T-helper 2 cell (primary cell): ENCODE results near the gene PRSS33.

Experiments
- DNase-seq, 5 experiments: peaks; one replicate each; pipeline versions ENCODE4 v3.0.0 to v3.0.0-alpha.2; 2012 to 2022
- total RNA-seq, 2 donors: gene quantifications; one replicate each; lab custom pipeline; 2026; lab: John Stamatoyannopoulos, UW

Gene PRSS33, protein sequence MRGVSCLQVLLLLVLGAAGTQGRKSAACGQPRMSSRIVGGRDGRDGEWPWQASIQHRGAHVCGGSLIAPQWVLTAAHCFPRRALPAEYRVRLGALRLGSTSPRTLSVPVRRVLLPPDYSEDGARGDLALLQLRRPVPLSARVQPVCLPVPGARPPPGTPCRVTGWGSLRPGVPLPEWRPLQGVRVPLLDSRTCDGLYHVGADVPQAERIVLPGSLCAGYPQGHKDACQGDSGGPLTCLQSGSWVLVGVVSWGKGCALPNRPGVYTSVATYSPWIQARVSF
- 0 reads per million in 2 donors for total RNA-seq

DNA sequence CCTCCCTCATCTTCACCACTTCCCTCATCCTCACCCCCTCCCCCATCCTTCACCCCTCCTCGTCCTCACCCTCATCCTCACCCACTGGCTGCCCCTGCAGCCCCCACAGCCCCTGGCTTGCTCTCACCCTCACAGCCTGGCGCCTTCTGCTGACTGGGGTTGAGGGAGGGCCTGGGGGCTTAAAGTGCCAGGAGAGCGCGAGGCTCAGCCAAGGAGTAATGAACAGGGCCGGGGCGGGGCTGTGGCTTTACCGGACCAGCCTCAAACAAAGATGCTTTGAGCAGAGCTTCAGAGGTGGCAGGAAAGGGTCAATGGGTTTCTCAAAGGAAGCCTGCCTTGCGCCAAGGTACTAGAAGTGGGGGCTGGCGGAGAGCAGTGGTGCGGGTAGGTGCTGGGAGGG, at the start of gene PRSS33:
PRSS33 (minus strand) TSS at position 155 of the 400 bp plus-strand sequence. CDS start 1,013 bp downstream, outside the sequence.
- DNase-seq = no peak

DNA sequence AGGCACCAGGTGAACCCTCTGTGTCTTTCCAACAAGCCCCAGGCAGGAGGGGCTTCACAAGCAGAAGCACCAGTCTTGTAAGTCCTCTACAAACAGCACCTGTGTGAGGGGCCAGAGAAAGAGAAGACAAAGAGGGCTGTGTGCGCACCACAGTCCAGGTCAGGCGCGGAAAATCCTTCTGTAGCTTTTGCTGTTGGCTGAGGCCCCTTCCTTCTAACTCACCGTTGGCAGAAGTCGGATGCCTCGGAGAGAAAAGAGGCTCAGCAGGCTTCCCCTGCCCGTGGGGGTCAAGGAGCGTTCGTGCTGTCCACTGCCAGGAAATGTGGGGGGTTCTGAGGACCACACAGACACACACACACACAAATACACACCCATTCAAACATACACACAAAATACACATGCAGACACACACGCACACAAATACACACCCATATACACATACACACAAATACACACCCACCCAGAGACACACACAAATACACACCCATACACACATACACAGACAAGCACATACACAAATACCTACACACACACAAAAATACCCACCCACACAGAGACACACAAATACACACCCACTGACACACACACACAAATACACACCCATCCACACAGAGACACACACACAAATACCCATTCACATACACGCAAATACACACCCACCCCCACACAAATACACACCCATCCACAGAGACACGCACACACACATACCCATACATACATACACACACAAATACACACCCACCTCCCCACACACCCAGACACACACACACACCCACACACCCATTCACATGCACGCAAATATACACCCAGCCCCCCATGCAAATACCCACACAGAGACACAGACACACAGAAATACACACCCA, 49.5 kb upstream of the PRSS33 start:
- DNase-seq = no peak

DNA sequence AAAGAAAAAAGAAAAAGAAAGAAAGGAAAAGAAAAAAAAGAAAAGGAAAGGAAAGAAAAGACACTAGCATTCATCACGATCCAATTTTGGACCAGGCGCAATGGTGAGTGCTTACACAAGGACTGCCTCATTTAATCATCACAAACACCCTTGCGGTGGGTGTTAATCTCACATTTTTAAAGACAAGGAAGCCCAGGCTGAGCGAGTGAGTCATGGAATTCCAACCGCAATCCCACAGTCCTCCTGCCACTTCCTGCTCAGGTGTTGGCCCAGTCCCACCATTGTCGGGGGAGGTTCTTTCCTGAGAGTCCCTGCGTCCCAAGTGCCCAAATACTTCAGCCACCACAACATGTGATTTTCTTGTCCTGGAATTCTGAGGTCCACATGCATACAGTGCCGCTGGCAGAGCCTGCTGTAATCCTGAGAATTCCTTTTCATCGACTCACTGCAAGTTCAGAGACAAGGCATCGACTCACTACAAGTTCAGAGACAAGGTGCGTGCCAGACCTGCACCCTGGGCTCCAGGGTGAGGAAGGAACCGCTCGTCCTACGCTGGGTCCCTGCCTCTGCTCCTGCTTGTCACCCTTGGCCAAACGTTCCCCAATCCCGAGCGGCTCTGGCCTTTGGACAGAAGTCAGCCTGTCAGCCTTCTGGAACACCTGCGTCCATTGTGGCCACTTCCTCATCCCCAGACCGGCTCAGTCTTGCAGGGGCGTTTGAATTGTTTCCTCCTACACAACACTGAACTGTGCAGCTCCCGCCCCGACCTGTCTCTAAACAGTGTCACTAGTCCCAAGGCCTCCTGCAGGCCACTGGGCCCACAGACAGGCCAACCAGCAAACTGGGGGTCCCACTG, 48.5 kb upstream of the PRSS33 start:
- DNase-seq = no peak

DNA sequence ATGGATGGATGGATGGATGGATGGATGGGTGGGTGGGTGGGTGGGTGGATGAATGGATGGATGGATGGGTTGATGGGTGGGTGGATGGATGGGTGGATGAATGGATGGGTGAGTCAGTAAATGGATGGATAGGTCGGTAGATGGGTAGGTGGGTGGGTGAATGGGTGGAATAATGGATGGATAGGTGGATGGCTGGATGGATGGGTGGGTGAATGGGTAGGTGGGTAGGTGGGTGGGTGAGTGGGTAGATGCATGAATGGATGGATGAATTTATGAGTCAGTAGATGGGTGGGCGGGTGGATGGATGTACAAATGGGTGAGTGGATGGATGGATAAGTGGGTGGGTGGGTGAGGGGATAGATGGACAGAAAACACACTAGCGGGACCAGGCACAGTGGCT, 47.6 kb upstream of the PRSS33 start:
- DNase-seq = no peak

DNA sequence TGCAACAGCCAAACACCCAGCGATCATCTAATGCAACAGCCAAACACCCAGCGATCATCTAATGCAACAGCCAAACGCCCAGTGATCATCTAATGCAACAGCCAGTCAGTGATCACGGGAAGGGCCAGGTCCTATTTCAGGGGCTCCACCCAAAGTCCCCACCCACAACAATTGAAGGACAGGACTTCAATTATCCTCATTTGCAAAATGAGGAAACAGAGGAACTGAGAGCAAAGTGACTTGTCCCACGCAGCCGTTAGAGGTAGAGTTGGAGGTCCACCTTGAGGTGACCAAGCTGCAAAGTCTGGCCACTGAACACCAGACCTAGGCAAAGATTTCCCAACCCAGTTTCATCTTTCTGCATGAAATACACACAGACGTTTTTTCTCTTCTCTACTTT, 46.4 kb upstream of the PRSS33 start:
- no peak for DNase-seq

DNA sequence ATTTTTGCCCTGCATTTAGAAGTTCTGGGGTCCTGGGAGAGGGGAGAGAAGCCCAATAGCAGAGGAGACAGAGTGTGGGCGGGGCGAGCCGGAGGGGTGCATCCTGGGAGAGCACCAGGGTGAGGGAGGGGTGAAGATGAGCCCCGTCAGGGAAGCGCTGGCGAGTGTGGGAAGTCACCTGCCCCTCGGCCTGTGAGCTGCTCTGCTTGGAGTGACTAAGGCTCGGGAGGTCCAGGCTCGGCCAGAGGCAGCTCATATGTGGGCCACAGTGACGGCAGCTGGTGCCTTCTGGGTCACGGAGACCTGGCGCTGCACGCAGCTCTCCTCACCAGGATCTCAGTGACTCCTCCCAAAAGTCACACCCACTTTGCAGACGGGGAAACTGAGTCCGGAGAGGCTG, 43.8 kb upstream of the PRSS33 start:
- DNase-seq = no peak

DNA sequence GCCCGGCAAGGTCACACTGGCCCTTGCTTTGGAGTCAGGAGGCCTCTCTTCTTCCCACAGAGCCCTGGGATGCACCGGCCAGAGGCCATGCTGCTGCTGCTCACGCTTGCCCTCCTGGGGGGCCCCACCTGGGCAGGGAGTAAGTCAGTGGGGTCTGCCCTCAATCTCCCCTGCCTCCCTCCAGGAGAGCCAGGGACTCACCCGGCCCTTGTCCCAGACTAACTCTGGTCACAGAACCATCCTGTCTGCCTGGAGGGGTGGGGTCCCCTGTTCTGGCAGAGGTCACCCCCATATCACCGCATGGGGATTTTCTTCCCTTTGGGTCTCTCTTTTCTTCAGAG, 43.0 kb upstream of the PRSS33 start:
- DNase-seq = no peak

DNA sequence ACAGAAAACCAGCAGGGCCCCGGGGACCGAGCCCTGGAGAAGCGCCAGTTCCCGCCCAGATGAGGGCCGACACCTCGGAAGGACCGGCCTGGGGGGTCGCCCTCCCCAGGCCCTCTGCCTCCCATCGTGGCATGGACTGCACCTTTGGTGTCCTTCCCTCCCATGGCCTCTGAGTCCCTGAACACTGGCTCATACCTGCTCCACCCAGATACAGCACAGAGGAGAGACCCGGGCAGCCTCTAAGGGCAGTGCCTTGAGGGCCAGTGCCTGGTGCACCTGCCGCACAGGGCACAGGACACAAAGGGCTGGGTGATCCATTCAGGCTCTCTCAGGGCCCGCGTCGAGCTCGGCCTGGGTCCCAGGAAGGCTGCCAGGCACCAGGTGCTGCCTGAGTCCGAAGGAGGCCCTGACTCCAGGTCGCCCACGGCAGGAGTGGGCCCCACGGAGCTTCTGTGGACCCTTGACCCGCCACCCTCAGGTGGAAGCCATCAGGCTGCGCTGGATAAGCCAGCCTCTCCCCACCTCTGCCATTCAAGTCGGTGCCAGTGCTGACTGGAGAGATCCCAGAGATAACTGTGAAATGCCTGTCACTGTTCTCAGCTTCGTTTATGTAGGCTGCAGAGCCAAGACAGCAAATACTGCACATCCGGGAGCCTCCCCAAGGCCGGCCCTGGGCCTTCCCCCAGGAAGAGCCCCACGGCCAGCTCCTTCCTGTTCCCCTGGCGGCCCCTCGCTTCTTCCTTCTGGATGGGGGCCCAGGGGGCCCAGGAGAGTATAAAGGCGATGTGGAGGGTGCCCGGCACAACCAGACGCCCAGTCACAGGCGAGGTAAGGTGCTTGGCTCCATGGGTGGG, 42.4 kb upstream of the PRSS33 start, which contains the start of gene ZG16B:
ZG16B (plus strand) TSS at position 803 of the 854 bp plus-strand sequence. CDS start 139 bp downstream, outside the sequence.
- DNase-seq = peak in 1 of 5 experiments; percentile 26

DNA sequence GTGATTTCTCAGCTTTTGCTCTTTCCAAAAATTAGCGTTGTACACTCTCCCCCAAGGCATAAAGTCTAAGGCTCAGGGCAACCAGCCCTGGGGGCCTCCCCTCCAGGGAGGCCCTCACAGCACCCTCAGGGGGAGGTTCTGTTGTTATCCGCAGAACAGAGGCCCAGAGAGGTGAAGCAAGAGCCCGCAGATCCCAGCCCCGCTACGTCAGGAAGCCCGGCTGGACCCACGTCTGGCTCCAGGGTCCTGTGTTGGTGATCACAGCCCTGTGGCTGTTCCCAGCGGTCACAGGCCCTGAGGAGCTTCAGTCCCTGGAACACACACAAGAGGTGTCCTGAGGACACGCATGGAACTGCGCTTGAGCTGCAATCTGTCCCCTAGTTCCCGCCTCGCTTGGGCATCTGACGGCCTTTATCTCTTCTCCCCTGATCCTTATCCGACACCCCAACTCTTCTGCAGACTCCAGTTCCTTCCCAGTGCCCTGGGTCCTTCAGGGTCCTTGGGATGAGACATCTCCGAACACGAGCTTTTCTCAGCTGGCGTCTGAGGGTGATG, 41.6 kb upstream of the PRSS33 start:
- no peak for DNase-seq

DNA sequence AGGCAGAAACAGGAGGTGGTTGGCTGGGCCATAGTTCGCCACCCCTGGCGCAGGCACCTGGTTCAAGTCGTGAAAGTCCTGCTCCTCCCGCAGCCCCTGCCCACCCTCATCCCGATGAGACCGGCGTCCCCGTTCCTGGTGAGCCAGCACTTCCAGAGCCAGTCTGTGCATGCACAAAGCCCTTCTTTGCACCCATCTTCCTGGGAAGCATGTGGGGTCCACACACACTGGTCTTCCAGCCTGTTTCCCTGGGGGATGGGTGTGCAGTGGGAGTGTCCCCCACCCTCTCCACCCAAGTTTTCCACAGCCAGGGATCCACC, 41.1 kb upstream of the PRSS33 start:
- no peak for DNase-seq

DNA sequence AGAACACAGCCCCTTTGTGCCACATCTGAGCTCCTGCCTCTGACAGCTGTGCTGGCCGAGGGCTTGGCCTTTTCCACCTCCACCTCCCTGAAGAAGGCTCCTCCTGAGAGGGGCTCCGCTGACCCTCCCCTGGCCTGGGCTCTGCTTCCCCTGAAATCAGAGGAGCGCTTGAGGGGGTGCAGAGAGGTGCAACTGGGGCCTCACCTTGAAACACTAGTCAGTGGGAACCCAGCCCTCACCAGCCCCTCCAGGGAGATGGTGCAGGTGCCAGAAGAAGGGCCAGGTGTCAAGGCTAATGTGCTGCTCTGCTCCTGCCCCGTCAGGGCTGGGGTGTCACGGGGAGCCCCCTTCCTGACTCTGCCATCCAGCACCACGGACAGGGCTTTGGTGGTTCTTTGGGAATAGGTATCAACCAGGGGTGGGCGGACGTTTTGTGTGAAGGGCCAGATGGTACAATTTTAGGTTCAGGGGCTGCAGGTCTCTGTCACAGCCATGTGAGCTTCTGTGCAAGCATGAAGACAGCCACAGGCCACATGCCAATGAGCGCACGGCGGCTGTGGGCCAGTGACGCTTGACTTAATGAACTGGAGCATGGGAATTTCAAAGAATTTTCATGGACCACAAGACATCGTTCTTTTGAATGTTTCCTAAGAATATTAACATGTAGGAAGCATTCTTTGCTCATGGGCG, 40.6 kb upstream of the PRSS33 start:
- no peak for DNase-seq

DNA sequence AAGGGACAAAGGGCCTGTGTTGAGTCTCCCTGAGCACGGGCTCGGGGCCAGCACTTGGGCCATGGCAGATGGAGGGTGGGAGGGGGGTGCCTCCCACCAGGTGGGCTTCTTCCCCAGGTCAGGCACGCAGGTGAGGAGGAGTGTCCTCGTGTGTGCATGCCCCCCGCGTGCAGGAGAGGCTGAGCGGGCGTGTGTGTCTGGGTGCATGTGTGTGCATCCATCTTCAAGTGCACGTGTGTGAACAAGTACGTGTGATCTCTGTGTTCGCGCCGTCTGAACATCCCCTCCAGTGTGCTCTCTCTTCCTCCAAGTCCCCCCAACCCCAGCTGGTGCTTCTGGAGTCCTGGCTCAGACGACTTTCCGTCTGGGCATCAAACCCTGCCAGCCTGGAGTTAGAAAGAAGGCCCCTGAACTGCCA, 40.0 kb upstream of the PRSS33 start:
- DNase-seq = no peak

DNA sequence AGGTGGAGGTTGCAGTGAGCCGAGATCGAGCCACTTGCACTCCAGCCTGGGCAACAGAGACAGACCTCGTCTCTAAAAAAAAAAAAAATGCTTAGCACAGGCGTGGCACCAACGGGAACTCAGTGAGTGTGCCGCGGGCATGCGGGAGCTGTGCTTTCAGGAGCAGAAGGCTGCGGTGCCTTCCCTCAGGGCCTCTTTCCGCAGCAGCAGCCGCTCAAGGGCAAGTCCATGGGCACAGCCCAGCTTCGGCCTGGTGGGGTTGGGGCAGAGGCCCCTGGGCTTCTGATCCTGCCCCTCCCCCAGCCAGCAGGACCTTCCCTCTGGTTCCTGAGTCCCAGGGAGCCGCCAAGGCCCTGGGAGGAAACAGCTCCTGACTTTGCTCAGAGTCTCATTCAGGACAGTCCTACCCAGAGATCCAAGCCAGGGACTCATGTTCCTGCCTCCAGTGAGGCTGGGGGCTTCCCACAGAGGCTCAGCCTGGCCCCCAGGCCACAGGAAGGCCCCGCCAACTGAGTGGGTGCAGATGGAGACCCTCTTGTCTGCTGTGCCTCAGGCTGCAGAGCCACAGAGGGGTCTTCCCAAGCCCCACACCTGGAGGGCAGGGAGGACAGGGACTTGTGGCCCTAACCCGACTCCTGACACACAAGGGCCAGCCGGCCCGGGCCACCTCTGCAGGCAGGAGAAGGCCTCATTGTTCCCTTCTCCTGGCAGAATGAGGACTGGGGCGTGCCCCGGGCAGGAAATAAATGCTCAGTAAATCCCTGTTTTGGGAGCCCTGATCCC, 39.4 kb upstream of the PRSS33 start:
- no peak for DNase-seq

DNA sequence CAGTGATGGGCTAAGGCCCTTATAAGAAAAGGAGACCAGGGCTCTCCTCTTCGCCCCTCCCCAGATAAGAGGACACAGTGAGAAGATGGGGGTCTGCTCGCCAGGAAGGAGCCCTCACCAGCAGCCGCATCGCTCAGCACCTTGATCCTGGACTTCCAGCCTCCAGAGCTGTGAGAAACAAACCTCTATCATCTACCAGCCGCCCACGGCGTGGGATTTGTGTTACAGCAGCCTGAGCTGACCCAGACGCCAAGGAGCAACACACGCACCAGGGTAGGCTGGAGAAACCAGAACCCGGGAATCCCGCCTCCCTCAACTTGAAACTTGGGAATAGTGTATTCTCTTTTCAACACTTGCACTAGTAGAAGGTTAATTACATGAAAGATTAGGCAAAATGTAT, 38.5 kb upstream of the PRSS33 start:
- no peak for DNase-seq

DNA sequence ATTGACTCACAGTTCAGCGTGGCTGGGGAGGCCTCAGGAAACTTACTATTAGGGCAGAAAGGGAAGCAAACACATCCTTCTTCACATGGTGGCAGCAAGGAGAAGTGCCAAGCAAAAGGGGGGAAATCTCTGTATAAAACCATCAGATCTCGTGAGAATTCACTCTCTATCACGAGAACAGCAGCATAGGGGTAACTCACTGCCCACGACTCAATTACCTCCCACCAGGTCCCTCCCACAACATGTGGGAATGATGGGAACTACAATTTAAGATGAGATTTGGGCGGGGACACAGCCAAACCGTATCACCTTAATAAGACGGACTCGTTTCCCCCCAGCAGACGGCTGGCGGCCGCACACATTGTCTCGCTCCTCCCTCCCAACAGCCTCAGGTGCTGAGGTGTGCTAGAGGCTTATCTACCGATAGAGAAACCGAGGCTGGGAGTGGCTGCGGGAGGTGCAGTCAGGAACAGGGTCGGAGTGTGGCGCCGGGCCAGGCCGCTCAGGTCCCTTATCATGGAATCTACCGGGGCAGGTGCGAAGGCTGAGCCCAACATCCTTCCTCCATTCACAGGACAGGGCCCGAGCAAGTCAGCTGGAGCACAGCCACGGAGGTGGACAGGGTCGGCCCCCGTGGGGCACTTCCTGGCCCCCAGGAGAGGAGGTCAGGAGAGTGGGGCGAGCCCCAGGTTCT, 37.8 kb upstream of the PRSS33 start:
- DNase-seq = no peak

DNA sequence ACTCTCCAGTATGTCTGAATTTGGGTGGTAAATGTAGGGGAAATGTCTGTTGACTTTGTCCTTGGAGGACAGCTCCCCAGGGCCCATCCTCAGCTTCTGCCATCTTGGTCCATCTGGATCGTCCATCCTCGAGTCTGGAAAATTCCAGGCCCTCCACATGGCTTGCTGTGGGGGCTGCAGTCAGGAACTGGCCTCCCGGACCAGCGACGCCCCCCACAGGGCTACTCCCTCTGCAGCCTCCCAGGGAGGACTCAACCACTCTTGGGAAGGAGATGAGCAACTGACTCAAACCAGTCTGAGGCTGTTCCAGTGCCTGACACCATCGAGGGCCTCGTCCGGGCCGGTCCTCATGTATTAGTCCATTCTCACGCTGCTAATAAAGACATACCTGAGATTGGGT, 37.3 kb upstream of the PRSS33 start:
- no peak for DNase-seq

DNA sequence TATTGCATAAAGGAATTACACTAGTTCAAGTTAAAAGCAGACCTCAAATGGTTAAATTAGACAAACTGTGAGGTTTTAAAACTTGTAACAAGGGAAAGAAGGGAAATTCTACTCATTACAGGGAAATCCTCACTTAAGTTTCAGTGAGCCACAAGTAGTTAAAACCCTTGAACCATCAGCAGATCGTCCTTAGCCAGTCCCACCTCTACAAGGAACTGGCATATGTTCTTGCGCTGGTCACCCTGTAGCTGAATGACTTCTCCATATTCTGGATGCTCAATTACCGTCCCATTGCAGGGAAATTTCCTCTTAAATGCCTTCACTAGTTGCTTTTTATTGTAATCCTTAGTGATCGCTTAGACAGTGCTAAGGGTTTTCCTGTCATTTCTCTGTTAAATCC, 35.1 kb upstream of the PRSS33 start:
- no peak for DNase-seq

DNA sequence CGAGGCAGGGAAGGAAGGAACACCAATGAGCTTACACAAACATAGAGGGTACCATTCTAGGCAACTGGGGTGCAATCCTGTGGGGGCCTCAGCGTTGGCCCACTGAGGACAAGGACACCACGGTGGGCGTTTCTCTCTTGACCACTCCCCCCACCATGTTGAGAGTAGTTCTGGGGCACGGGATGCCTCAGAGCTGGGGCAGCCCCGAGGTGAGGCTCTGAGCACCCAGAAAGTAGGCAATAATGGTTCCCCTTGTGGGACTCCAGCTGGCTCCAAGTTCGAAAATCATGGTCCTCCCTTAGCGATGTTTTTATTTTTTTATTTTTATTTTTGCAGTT, 34.8 kb upstream of the PRSS33 start:
- no peak for DNase-seq

DNA sequence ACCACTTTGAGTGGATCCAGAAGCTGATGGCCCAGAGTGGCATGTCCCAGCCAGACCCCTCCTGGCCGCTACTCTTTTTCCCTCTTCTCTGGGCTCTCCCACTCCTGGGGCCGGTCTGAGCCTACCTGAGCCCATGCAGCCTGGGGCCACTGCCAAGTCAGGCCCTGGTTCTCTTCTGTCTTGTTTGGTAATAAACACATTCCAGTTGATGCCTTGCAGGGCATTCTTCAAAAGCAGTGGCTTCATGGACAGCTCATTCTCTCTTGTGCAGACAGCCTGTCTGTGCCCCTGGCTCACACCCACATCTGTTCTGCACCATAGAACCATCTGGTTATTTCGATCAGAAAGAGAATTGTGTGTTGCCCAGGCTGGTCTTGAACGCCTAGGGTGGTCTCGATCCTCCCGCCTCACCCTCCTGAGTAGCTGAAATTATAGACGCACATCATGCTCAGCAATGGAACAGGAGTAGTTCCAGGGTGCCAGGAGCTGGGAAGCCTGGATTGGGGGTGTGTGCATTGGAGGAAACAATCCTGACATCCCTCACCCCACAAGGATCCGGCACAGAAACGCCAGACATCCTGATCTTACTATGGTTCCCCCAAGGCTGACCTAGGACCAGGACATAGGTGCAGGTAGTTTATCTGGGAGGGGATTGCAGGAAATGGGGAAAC, 34.3 kb upstream of the PRSS33 start:
- DNase-seq = no peak
